GM18868 (cell line): ENCODE results near the gene PCDHA5.

Experiments used
- ATAC-seq: cut with Tn5 transposase; IDR thresholded peaks from one replicate; pipeline ENCODE4 v1.9.1; 2021; ENCODE audit warnings: mild to moderate bottlenecking, moderate library complexity; ENCODE audit not compliant: unreplicated experiment

Gene PCDHA5

DNA sequence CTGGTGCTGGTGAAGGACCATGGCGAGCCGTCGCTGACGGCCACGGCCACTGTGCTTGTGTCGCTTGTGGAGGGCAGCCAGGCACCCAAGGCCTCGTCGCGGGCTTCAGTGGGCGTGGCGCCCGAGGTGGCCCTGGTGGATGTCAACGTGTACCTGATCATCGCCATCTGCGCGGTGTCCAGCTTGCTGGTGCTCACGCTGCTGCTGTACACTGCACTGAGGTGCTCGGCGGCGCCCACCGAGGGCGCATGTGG is 36.5 kb downstream of the PCDHA5 start:
- ATAC-seq: no peak

DNA sequence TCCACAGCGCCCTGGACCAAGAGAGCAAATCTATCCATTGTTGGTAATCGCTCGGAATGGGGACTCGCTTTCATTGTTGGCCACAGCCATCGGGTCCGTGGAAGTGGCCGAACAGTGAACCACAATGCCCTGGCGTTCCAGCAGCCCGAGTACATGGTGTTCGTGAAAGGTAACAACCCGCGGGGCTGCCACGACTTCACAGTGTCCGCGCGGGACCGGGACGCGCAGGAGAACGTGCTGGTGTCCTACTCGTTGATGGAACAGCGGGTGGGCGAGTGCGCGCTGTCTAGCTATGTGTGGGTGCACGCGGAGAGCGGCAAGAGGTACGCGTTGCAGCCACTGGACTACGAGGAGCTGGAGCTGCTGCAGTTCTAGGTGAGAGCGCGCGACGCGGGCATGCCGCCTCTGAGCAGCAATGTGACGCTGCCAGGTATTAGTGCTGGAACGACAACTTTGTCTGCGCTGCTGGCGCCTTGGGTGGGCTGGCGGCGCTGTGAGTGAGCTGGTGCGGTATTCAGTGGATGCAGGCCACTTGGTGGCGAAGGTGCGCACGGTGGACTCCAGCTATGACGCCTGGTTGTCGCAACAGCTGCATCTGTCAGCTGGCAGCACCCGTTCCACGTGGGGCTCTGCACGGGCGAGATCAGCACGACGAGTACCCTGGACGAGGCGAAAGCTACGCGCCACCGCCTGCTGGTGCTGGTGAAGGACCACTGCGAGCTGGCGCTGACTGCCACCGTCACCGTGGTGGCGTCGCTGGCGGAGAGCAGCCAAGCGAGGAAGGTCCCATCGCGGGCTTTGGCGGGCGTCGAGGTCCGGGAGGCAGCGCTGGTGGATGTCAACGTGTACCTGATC is 41.3 kb downstream of the PCDHA5 start:
- no peak for ATAC-seq

DNA sequence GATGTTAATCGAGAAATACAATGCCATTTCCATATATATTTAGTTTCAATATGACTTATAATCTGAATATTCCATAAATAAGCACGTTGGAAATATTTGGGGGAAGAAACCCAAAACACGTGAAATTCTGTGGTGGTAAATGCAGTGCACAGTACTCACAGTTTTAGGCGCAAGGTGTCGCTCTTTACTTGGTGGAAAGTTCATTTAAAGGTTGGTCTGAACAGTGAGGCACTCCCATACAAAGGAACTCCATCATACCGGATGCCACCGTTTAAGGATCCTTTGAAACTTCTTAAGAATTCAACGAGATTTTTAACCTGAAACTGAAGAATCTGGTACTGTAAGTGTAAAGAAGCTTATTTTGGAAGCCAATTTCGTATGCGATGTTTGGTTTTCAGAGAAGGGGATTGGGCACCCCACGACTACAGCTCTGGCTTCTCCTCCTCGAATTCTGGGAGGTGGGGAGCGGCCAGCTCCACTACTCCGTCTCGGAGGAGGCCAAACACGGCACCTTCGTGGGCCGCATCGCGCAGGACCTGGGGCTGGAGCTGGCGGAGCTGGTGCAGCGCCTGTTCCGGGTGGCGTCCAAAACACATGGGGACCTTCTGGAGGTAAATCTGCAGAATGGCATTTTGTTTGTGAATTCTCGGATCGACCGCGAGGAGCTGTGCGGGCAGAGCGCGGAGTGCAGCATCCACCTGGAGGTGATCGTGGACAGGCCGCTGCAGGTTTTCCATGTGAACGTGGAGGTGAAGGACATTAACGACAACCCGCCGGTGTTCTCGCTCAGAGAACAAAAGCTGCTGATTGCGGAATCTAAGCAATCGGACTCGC is 47.5 kb downstream of the PCDHA5 start, which contains the start of gene PCDHA11:
Gene PCDHA11 (plus strand): TSS at position 237 of the 834 bp plus-strand sequence. CDS start 147 bp downstream, at position 384.
- no peak for ATAC-seq

DNA sequence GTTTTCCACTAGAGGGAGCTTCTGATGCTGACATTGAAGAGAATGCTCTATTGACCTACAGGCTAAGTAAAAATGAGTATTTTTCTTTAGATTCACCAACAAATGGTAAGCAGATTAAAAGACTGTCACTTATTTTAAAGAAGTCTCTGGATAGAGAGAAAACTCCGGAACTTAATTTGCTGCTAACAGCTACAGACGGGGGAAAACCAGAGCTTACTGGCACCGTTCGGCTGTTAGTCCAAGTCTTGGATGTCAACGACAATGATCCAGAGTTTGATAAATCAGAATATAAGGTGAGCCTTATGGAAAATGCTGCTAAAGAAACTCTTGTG is 48.1 kb downstream of the PCDHA5 start:
- no peak for ATAC-seq

DNA sequence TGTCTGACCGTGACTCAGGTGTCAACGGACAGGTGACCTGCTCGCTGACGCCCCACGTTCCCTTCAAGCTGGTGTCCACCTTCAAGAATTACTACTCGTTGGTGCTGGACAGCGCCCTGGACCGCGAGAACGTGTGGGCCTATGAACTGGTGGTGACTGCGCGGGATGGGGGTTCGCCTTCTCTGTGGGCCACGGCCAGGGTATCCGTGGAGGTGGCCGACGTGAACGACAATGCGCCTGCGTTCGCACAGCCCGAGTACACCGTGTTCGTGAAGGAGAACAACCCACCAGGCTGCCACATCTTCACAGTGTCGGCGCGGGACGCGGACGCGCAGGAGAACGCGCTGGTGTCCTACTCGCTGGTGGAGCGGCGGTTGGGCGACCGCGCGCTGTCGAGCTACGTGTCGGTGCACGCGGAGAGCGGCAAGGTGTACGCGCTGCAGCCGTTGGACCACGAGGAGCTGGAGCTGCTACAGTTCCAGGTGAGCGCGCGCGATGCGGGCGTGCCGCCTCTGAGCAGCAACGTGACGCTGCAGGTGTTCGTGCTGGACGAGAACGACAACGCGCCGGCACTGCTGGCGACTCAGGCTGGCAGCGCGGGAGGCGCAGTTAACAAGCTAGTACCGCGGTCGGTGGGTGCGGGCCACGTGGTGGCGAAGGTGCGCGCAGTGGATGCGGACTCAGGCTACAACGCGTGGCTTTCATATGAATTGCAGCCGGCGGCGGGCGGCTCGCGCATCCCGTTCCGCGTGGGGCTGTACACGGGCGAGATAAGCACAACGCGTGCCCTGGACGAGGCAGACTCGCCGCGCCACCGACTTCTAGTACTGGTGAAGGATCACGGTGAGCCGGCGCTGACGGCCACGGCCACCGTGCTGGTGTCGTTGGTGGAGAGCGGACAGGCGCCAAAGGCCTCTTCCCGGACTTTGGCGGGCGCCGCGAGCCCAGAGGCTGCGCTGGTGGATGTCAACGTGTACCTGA is 49.1 kb downstream of the PCDHA5 start:
- no peak for ATAC-seq
